HS-27A (cell line): Measurements from ENCODE around the gene MYO5C.
"Not testable (repeated sequence)": the region's sequence is repeated elsewhere in the genome, so short reads cannot be mapped to it uniquely, and the experiment has no call there.

ENCODE experiments used
- DNase-seq: peaks from one replicate; pipeline ENCODE4 v3.0.0-alpha.2; 2012; ENCODE audit warnings: low read depth, missing footprints

MYO5C gene

GRCh38 chr15:52170199-52170598 is 125.4 kb downstream of the MYO5C start:
- DNase-seq, result not testable (repeated sequence)

GRCh38 chr15:52165494-52166131 is 130.0 kb downstream of the MYO5C start:
- DNase-seq, result not testable (repeated sequence)

- DNase-seq, result no peak
Measured at GRCh38 chr15:52164631-52165265, 130.9 kb downstream of the MYO5C start.

GRCh38 chr15:52163321-52164190 is 132.0 kb downstream of the MYO5C start:
- DNase-seq, result no peak

- no peak for DNase-seq
Measured at GRCh38 chr15:52162876-52163275, 132.7 kb downstream of the MYO5C start.

GRCh38 chr15:52162260-52162659 is 133.3 kb downstream of the MYO5C start:
- no peak for DNase-seq

- DNase-seq, result no peak
Measured at GRCh38 chr15:52161406-52161966, 134.1 kb downstream of the MYO5C start.

GRCh38 chr15:52159645-52160044 is 136.0 kb downstream of the MYO5C start:
- DNase-seq, result no peak

GRCh38 chr15:52158084-52158765 is 137.4 kb downstream of the MYO5C start:
- no peak for DNase-seq

- DNase-seq, result no peak
Measured at GRCh38 chr15:52155878-52156277, 139.7 kb downstream of the MYO5C start.

GRCh38 chr15:52154896-52155865 is 140.4 kb downstream of the MYO5C start:
- DNase-seq, result no peak

- no peak for DNase-seq
Measured at GRCh38 chr15:52153900-52154895, 141.4 kb downstream of the MYO5C start.

- no peak for DNase-seq
Measured at GRCh38 chr15:52151353-52151752, 144.3 kb downstream of the MYO5C start.

- no peak for DNase-seq
Measured at GRCh38 chr15:52150871-52151270, 144.7 kb downstream of the MYO5C start.

GRCh38 chr15:52150043-52150825 is 145.4 kb downstream of the MYO5C start:
- no peak for DNase-seq

- no peak for DNase-seq
Measured at GRCh38 chr15:52148403-52148802, 147.2 kb downstream of the MYO5C start.

GRCh38 chr15:52146776-52147175 is 148.8 kb downstream of the MYO5C start:
- DNase-seq, result no peak

- DNase-seq, result no peak
Measured at GRCh38 chr15:52146261-52146660, 149.3 kb downstream of the MYO5C start.
